GM19351 (cell line): Measurements from ENCODE around the gene MROH7.

Source experiments
- ATAC-seq: cut with Tn5 transposase; IDR thresholded peaks from one replicate; pipeline ENCODE4 v1.9.1; 2021; ENCODE audit warnings: mild to moderate bottlenecking, moderate library complexity; ENCODE audit not compliant: unreplicated experiment

The MROH7 gene

GRCh38 chr1:54649921-54650320 lies 8.3 kb downstream of the MROH7 start:
- ATAC-seq = no peak

GRCh38 chr1:54650417-54650816 lies 8.8 kb downstream of the MROH7 start:
- ATAC-seq = no peak

- ATAC-seq = no peak
Measured at GRCh38 chr1:54651608-54652007, 10.0 kb downstream of the MROH7 start.

GRCh38 chr1:54652168-54652567 lies 10.6 kb downstream of the MROH7 start:
- ATAC-seq = no peak

- ATAC-seq = no peak
Measured at GRCh38 chr1:54653036-54653435, 11.4 kb downstream of the MROH7 start.

- no peak for ATAC-seq
Measured at GRCh38 chr1:54658164-54658913, 16.8 kb downstream of the MROH7 start.

- ATAC-seq = no peak
Measured at GRCh38 chr1:54663725-54664124, 22.1 kb downstream of the MROH7 start.

- no peak for ATAC-seq
Measured at GRCh38 chr1:54664364-54664763, 22.8 kb downstream of the MROH7 start.

GRCh38 chr1:54665852-54666251 lies 24.3 kb downstream of the MROH7 start:
- no peak for ATAC-seq

- no peak for ATAC-seq
Measured at GRCh38 chr1:54666333-54666732, 24.7 kb downstream of the MROH7 start.

GRCh38 chr1:54667797-54668196 lies 26.2 kb downstream of the MROH7 start:
- no peak for ATAC-seq

- ATAC-seq = no peak
Measured at GRCh38 chr1:54668567-54668966, 27.0 kb downstream of the MROH7 start.

- peak; percentile 75 for ATAC-seq
Measured at GRCh38 chr1:54671985-54672608, 30.5 kb downstream of the MROH7 start.

GRCh38 chr1:54678776-54679643 lies 37.4 kb downstream of the MROH7 start:
- no peak for ATAC-seq

GRCh38 chr1:54679706-54680105 lies 38.1 kb downstream of the MROH7 start:
- no peak for ATAC-seq

GRCh38 chr1:54680387-54680786 lies 38.8 kb downstream of the MROH7 start:
- no peak for ATAC-seq

- ATAC-seq = no peak
Measured at GRCh38 chr1:54681358-54681757, 39.8 kb downstream of the MROH7 start.

GRCh38 chr1:54683453-54683852 lies 41.9 kb downstream of the MROH7 start:
- ATAC-seq = no peak

GRCh38 chr1:54685335-54685905 lies 43.8 kb downstream of the MROH7 start:
- ATAC-seq = no peak

GRCh38 chr1:54686155-54686554 lies 44.6 kb downstream of the MROH7 start:
- no peak for ATAC-seq

- ATAC-seq = no peak
Measured at GRCh38 chr1:54694771-54695170, 53.2 kb downstream of the MROH7 start.
